HEK293 (cell line): ENCODE data around the gene ELAVL3.

ENCODE experiments used
- CTCF ChIA-PET: fragments of 350-600 bp; formaldehyde crosslinking; extraction: SDS; loops from one replicate; lab custom pipeline; 2021; ENCODE audit warnings: antibody characterized with exemption; lab: Yijun Ruan, JAX
- POLR2A ChIA-PET: fragments of 300-600 bp; formaldehyde crosslinking; extraction: SDS; loops from one replicate; lab custom pipeline; 2020; ENCODE audit warnings: antibody characterized with exemption, inconsistent platforms; lab: Yijun Ruan, JAX
- H3K27ac ChIP-seq: fragments of 200-500 bp; sonication (Bioruptor generic); 2 replicates; pipeline ENCODE4 v1.5.1; 2014; ENCODE audit warnings: low read depth, low read length, control low read depth, inconsistent platforms; ENCODE audit errors: extremely low read depth
- H3K36me3 ChIP-seq, 2 experiments: fragments of 200-500 bp in 1 of 2; sonication (Bioruptor generic) in 1 of 2; 1 replicate in 1 of 2; 2 replicates in 1 of 2; pipeline ENCODE4 v1.5.1; 2014 to 2017; ENCODE audit warnings: inconsistent platforms in 2 of 2, low read length in 2 of 2; ENCODE audit not compliant: control insufficient read depth in 2 of 2, insufficient read depth in 1 of 2
- H3K4me1 ChIP-seq: fragments of 200-500 bp; sonication (Bioruptor generic); 2 replicates; pipeline ENCODE4 v1.5.1; 2014; ENCODE audit warnings: mild to moderate bottlenecking, low read length, inconsistent platforms; ENCODE audit not compliant: control insufficient read depth, insufficient read depth
- H3K4me3 ChIP-seq: 2 replicates; pipeline ENCODE4 v1.5.1; 2011; ENCODE audit warnings: low read depth, mild to moderate bottlenecking, control low read depth, low read length, moderate library complexity
- H3K9me3 ChIP-seq: fragments of 200-500 bp; sonication (Bioruptor generic); 2 replicates; pipeline ENCODE4 v1.5.1; 2014; ENCODE audit warnings: low read depth, low read length, inconsistent platforms; ENCODE audit not compliant: control insufficient read depth, insufficient read depth
- CTCF ChIP-seq: fragments of 450-650 bp; formaldehyde crosslinking; IDR thresholded peaks from 2 replicates; pipeline ENCODE4 v1.5.1; 2016; ENCODE audit warnings: missing biosample characterization, missing genetic modification characterization
- OVOL3 ChIP-seq: fragments of 450-650 bp; formaldehyde crosslinking; IDR thresholded peaks from 2 replicates; pipeline ENCODE4 v1.5.1; 2016; ENCODE audit warnings: missing biosample characterization, missing genetic modification characterization
- SETDB1 ChIP-seq: IDR thresholded peaks from one replicate; pipeline ENCODE4 v1.6.1; 2017; ENCODE audit warnings: mild to moderate bottlenecking, low read length, moderate library complexity, mixed read lengths; ENCODE audit not compliant: insufficient read length
- ZFHX2 ChIP-seq: fragments of 450-650 bp; formaldehyde crosslinking; conservative IDR thresholded peaks from 2 replicates; pipeline ENCODE4 v1.5.1; 2016; ENCODE audit warnings: missing biosample characterization, missing genetic modification characterization
- ZFP37 ChIP-seq: fragments of 450-650 bp; formaldehyde crosslinking; IDR thresholded peaks from 2 replicates; pipeline ENCODE4 v1.5.1; 2016; ENCODE audit warnings: missing biosample characterization, missing genetic modification characterization
- ZNF132 ChIP-seq: fragments of 450-650 bp; formaldehyde crosslinking; IDR thresholded peaks from 2 replicates; pipeline ENCODE4 v1.5.1; 2017; ENCODE audit warnings: missing biosample characterization, missing genetic modification characterization, borderline replicate concordance
- ZNF140 ChIP-seq: fragments of 450-650 bp; formaldehyde crosslinking; IDR thresholded peaks from 2 replicates; pipeline ENCODE4 v1.5.1; 2016; ENCODE audit warnings: missing biosample characterization, missing genetic modification characterization
- ZNF174 ChIP-seq: fragments of 450-650 bp; formaldehyde crosslinking; IDR thresholded peaks from 2 replicates; pipeline ENCODE4 v1.5.0; 2017; ENCODE audit warnings: missing biosample characterization, mild to moderate bottlenecking, missing genetic modification characterization
- ZNF19 ChIP-seq: fragments of 450-650 bp; formaldehyde crosslinking; IDR thresholded peaks from 2 replicates; pipeline ENCODE4; 2016; ENCODE audit warnings: missing biosample characterization, missing genetic modification characterization, low read depth
- ZNF223 ChIP-seq: fragments of 450-650 bp; formaldehyde crosslinking; IDR thresholded peaks from 2 replicates; pipeline ENCODE4 v1.5.1; 2016; ENCODE audit warnings: missing biosample characterization, missing genetic modification characterization
- ZNF280D ChIP-seq: fragments of 450-650 bp; formaldehyde crosslinking; IDR thresholded peaks from 2 replicates; pipeline ENCODE4 v1.5.1; 2016; ENCODE audit warnings: missing biosample characterization, missing genetic modification characterization
- ZNF302 ChIP-seq: fragments of 450-650 bp; formaldehyde crosslinking; IDR thresholded peaks from 2 replicates; pipeline ENCODE4 v1.5.1; 2016; ENCODE audit warnings: missing biosample characterization, missing genetic modification characterization, low read depth
- ZNF311 ChIP-seq: fragments of 450-650 bp; formaldehyde crosslinking; IDR thresholded peaks from 2 replicates; pipeline ENCODE4 v1.5.1; 2017; ENCODE audit warnings: missing biosample characterization, missing genetic modification characterization, borderline replicate concordance
- ZNF324 ChIP-seq: fragments of 450-650 bp; formaldehyde crosslinking; IDR thresholded peaks from 2 replicates; pipeline ENCODE4 v1.5.1; 2016; ENCODE audit warnings: missing biosample characterization, missing genetic modification characterization
- ZNF350 ChIP-seq: fragments of 450-650 bp; formaldehyde crosslinking; IDR thresholded peaks from 2 replicates; pipeline ENCODE4 v1.5.0; 2017; ENCODE audit warnings: missing biosample characterization, mild to moderate bottlenecking, missing genetic modification characterization
- ZNF416 ChIP-seq: fragments of 450-650 bp; formaldehyde crosslinking; IDR thresholded peaks from 2 replicates; pipeline ENCODE4 v1.5.1; 2016; ENCODE audit warnings: missing biosample characterization, missing genetic modification characterization
- ZNF423 ChIP-seq: fragments of 450-650 bp; formaldehyde crosslinking; IDR thresholded peaks from 2 replicates; pipeline ENCODE4 v1.5.1; 2016; ENCODE audit warnings: missing biosample characterization, missing genetic modification characterization
- ZNF449 ChIP-seq: fragments of 450-650 bp; formaldehyde crosslinking; IDR thresholded peaks from 2 replicates; pipeline ENCODE4 v1.5.1; 2017; ENCODE audit warnings: missing biosample characterization, mild to moderate bottlenecking, missing genetic modification characterization, moderate library complexity
- ZNF48 ChIP-seq: fragments of 450-650 bp; formaldehyde crosslinking; IDR thresholded peaks from 2 replicates; pipeline ENCODE4 v1.5.1; 2016; ENCODE audit warnings: missing biosample characterization, missing genetic modification characterization
- ZNF501 ChIP-seq: fragments of 450-650 bp; formaldehyde crosslinking; IDR thresholded peaks from 2 replicates; pipeline ENCODE4 v1.5.1; 2016; ENCODE audit warnings: missing biosample characterization, missing genetic modification characterization
- ZNF513 ChIP-seq: fragments of 450-650 bp; IDR thresholded peaks from 2 replicates; pipeline ENCODE4 v1.5.1; 2018; ENCODE audit warnings: missing biosample characterization, missing genetic modification characterization
- ZNF555 ChIP-seq: fragments of 450-650 bp; formaldehyde crosslinking; conservative IDR thresholded peaks from 2 replicates; pipeline ENCODE4 v1.5.1; 2017; ENCODE audit warnings: missing biosample characterization, mild to moderate bottlenecking, missing genetic modification characterization, inconsistent platforms
- ZNF585B ChIP-seq: fragments of 450-650 bp; formaldehyde crosslinking; IDR thresholded peaks from 2 replicates; pipeline ENCODE4 v1.5.1; 2016; ENCODE audit warnings: missing biosample characterization, missing genetic modification characterization
- ZNF654 ChIP-seq: fragments of 450-650 bp; formaldehyde crosslinking; IDR thresholded peaks from 2 replicates; pipeline ENCODE4 v1.5.1; 2016; ENCODE audit warnings: low read depth, missing biosample characterization, missing genetic modification characterization
- ZNF704 ChIP-seq: fragments of 450-650 bp; formaldehyde crosslinking; IDR thresholded peaks from 2 replicates; pipeline ENCODE4 v1.5.1; 2016; ENCODE audit warnings: missing biosample characterization, missing genetic modification characterization
- ZNF777 ChIP-seq: fragments of 450-650 bp; formaldehyde crosslinking; IDR thresholded peaks from 2 replicates; pipeline ENCODE4 v1.5.1; 2017; ENCODE audit warnings: missing biosample characterization, missing genetic modification characterization, borderline replicate concordance
- ZNF792 ChIP-seq: fragments of 450-650 bp; formaldehyde crosslinking; IDR thresholded peaks from 2 replicates; pipeline ENCODE4 v1.5.1; 2016; ENCODE audit warnings: missing biosample characterization, missing genetic modification characterization
- ZNF830 ChIP-seq: fragments of 450-650 bp; IDR thresholded peaks from 2 replicates; pipeline ENCODE4 v1.5.0; 2018; ENCODE audit warnings: missing biosample characterization, missing genetic modification characterization, low read depth, mild to moderate bottlenecking, moderate library complexity
- ZSCAN5A ChIP-seq: fragments of 450-650 bp; formaldehyde crosslinking; IDR thresholded peaks from 2 replicates; pipeline ENCODE4 v1.5.1; 2016; ENCODE audit warnings: missing biosample characterization, missing genetic modification characterization

The ELAVL3 gene

GRCh38 chr19:11505504-11506100 is 24.8 kb upstream of the ELAVL3 start, which contains the start of gene ZNF653:
Gene ZNF653, minus strand, starts transcription at chr19:11505839. Its CDS starts 53 bp downstream, at chr19:11505786.
- H3K27ac ChIP-seq: peak within 1 kb of the TSS; percentile 88; the same call in 1 of the 2 replicates
- no peaks in the 10 kb centered on the region; a peak in 1 of 3 replicates for H3K36me3 ChIP-seq
- H3K4me1 ChIP-seq: peaks cover 6% of the 10 kb centered on the region
- ChIA-PET POLR2A (interaction anchor here (0.6 to 1.7 kb wide), 2 partner anchors 23 to 53 kb away, joined by 3 to 5 read pairs; partner anchors contain the start of genes ECSIT and ELOF1), CTCF (no interaction called here)
- H3K9me3 ChIP-seq: no peaks in the 10 kb centered on the region
- H3K4me3 ChIP-seq: peak within 1 kb of the TSS; percentile 64
- TF ChIP-seq ZNF223 (tag by site-specific recombination) (no peak), ZNF324 (tag by site-specific recombination) (no peak), ZNF501 (tag by site-specific recombination) (no peak), ZNF792 (tag by site-specific recombination) (no peak), ZNF416 (tag by site-specific recombination) (no peak), ZNF140 (tag by site-specific recombination) (no peak), ZNF830 (tag by site-specific recombination) (no peak), ZNF585B (tag by site-specific recombination) (no peak), ZNF423 (tag by site-specific recombination) (no peak), ZNF174 (tag by site-specific recombination) (no peak), OVOL3 (tag by site-specific recombination) (no peak), SETDB1 (no peak), ZNF19 (tag by site-specific recombination) (no peak), CTCF (tag by site-specific recombination) (no peak), ZFHX2 (tag by site-specific recombination) (peak; percentile 82), ZNF777 (tag by site-specific recombination) (no peak), ZNF555 (tag by site-specific recombination) (no peak), ZNF704 (tag by site-specific recombination) (no peak), ZNF654 (no peak), ZNF311 (tag by site-specific recombination) (no peak), ZNF48 (tag by site-specific recombination) (no peak), ZNF280D (no peak), ZNF302 (tag by site-specific recombination) (no peak), ZNF449 (tag by site-specific recombination) (no peak), ZSCAN5A (0 out of 2 replicates have a peak, but pooled peaks have one; percentile 62), ZNF132 (tag by site-specific recombination) (no peak), ZNF513 (tag by site-specific recombination) (no peak), ZNF350 (tag by site-specific recombination) (no peak), ZFP37 (no peak)
